PC-9 (cell line): ENCODE data around the gene FAM193B.

ENCODE experiments used
- CTCF ChIP-seq: fragments of 200-600 bp; sonication (generic); conservative IDR thresholded peaks from 2 replicates; pipeline ENCODE4 v1.6.1; 2017; ENCODE audit warnings: mixed run types, antibody characterized with exemption, mild to moderate bottlenecking, moderate library complexity
- EZH2 ChIP-seq: fragments of 200-600 bp; sonication (generic); IDR thresholded peaks from 2 replicates; pipeline ENCODE4 v1.8.0; 2017; ENCODE audit warnings: antibody characterized with exemption, low read depth

- TF ChIP-seq CTCF (no peak), EZH2 (no peak)
Observed at GRCh38 chr5:177590406-177590805, 36.0 kb upstream of the FAM193B start.
